HEK293T (cell line): ENCODE results near the gene PPP1R27.

Source experiments
- ARNT ChIP-seq: fragments of 450-650 bp; IDR thresholded peaks from 2 replicates; pipeline ENCODE4 v1.6.1; 2017; ENCODE audit warnings: mild to moderate bottlenecking
- BHLHE40 ChIP-seq: fragments of 450-650 bp; IDR thresholded peaks from 2 replicates; pipeline ENCODE4 v1.6.1; 2016; ENCODE audit warnings: mild to moderate bottlenecking, moderate library complexity, borderline replicate concordance
- FOXM1 ChIP-seq: fragments of 450-650 bp; IDR thresholded peaks from 2 replicates; pipeline ENCODE4 v1.6.1; 2017; ENCODE audit warnings: mild to moderate bottlenecking, borderline replicate concordance
- NFRKB ChIP-seq: fragments of 450-650 bp; IDR thresholded peaks from 2 replicates; pipeline ENCODE4 v1.6.1; 2016; ENCODE audit warnings: mild to moderate bottlenecking, moderate library complexity

- TF ChIP-seq FOXM1 (no peak), BHLHE40 (no peak), NFRKB (no peak), ARNT (no peak)
Observed at GRCh38 chr17:81805707-81806460, 29.0 kb downstream of the PPP1R27 start.
